Vagina (tissue), 2 donors: Measurements from ENCODE around the gene CHN2.

Experiments used
- CTCF ChIP-seq, 3 experiments: fragments of 450-650 bp in 2 of 3; fragments of 200-600 bp in 1 of 3; sonication (generic) in 1 of 3; IDR thresholded peaks; one replicate each; pipeline ENCODE4 v1.5.1; 2017 to 2019; ENCODE audit warnings: antibody characterized with exemption in 3 of 3, mild to moderate bottlenecking in 2 of 3, moderate library complexity in 2 of 3
- POLR2A ChIP-seq, 2 donors: fragments of 450-650 bp; IDR thresholded peaks; one replicate each; pipeline ENCODE4 v1.6.1; 2017; ENCODE audit warnings: antibody characterized with exemption in 2 of 2, mild to moderate bottlenecking in 2 of 2, moderate library complexity in 2 of 2

DNA sequence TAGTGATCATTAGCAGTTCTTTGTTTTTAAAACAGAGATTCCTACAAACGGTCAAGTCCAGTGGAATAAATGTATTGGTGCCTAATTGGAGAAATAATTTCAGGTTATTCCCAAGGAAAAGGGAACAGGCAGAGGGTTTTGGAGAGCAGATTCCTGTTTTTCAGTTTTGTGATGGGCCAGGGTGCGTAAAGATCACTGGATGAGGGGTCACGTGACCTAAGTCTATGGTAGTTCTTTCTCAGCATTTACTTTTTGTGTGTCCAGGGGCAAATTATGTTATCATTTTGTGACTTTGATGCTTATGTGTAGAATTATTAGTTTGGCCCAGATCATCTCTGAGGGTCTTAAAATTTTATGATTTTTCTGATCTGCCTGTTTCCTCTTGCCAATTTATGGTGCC is 15.2 kb downstream of the CHN2 start:
- TF ChIP-seq CTCF (IDR thresholded peaks at IDR 0.05) (no peak), POLR2A (IDR thresholded peaks at IDR 0.05) (no peak)
